GM12864 (cell line): ENCODE results near the gene NTN5.
A peak's percentile ranks its signal among the peaks of the same experiment; 100 is the strongest.

Source experiments
- DNase-seq: peaks from one replicate; pipeline ENCODE4 v3.0.0-alpha.2; 2011; ENCODE audit warnings: low read depth
- H3K4me3 ChIP-seq: 2 replicates; pipeline ENCODE4 v1.5.1; 2011; ENCODE audit warnings: mild to moderate bottlenecking, low read depth, low read length, control low read depth
- CTCF ChIP-seq: IDR thresholded peaks from 2 replicates; pipeline ENCODE4 v1.5.1; 2011; ENCODE audit warnings: low read depth, mild to moderate bottlenecking, moderate library complexity, low read length, control low read depth, inconsistent platforms; ENCODE audit errors: missing control alignments

NTN5 gene

GRCh38 chr19:48618916-48619691 lies 53.7 kb downstream of the NTN5 start, which contains the start of the genes RPL18 and SPHK2:
Gene RPL18, minus strand, starts transcription at chr19:48619178. Its CDS starts 35 bp downstream, at chr19:48619143.
Gene SPHK2, plus strand, starts transcription at chr19:48619506. Its CDS starts 1,009 bp downstream, at chr19:48620515.
- peak; percentile 99 for DNase-seq
- TF ChIP-seq CTCF: no peak
- H3K4me3 ChIP-seq: peak within 1 kb of the TSS; percentile 93

- no peak for DNase-seq
- H3K4me3 ChIP-seq: peak overlapping the region; percentile 93
- TF ChIP-seq CTCF: no peak
These were observed 54.4 kb downstream of the NTN5 start for GRCh38 chr19:48618278-48618915.

DNA sequence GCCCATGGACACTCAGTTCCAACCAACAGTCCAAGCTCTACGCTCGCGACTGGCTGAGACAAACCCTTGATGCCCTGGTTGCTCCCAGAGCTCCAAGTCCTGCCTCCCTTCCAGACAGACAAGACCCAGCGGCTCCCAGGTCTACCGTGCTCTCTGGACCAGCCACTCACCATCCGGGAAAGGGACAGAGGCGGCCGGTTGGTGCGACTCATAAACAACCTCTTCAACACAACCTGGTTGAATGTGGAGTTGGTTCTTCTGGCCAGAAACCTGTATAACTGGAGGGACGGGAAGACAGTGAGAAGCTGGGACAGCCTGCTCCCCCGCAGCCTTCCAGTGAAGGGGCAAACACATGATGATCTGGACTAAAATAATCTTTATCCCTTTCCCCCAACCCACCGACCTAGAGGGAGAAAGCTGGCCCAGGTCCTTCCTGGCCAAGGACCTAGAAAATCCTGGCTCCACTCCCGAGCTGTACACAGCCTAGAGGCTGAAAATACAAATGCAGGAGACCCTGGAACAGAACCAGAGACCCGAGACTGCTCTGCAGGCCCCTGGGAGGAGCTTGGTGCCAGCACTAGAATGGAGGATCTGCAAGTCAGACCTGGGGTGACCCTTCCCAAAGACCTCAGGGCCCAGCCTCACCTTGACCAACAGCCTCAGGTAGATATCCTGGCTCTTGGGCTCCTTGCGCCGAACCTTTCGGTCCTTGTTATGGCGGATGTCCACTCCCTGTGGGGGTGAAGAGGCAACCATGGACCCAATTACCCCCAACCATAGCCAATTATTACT lies 55.5 kb downstream of the NTN5 start:
- TF ChIP-seq CTCF: no peak
- DNase-seq: no peak
- H3K4me3 ChIP-seq: peak overlapping the region; percentile 93

DNA sequence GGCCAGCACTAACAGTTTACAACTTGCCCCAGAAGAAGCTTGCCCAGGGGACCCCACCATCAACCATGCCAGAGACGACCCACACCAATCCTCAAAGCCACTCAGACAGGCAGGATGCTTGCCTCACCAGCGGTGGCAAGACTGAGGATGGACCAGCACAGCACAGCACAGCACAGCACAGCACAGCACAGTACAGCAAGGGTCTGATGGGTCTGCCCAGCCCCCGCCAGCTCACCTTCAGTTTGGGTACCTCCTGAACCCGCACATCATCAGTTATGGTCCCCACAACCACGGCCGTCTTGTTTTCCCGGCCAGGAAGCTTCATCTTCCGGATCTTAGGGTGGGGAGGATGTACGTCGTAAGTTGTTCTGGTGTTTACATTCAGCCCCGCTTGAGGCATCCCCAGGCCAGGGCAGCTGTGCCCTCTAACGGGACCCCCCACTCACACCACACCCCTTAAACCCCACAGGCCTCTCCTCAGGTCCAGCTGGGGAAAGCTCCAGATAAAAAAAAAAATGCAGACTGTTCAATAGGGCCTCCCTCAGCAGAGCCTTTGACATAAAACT lies 56.2 kb downstream of the NTN5 start:
- DNase-seq: no peak
- no peak for TF ChIP-seq CTCF
- H3K4me3 ChIP-seq: peak overlapping the region; percentile 93

- DNase-seq: no peak
- TF ChIP-seq CTCF: no peak
- H3K4me3 ChIP-seq: no peak overlapping the region
These were observed 56.8 kb downstream of the NTN5 start for GRCh38 chr19:48616041-48616436.

GRCh38 chr19:48615231-48616040 lies 57.4 kb downstream of the NTN5 start:
- TF ChIP-seq CTCF: no peak
- no peak overlapping the region for H3K4me3 ChIP-seq
- no peak for DNase-seq
